GM18951 (cell line): ENCODE results near the gene DYNC1LI2.
A peak's percentile ranks its signal among the peaks of the same experiment; 100 is the strongest.
"Not testable (repeated sequence)": the region's sequence is repeated elsewhere in the genome, so short reads cannot be mapped to it uniquely, and the experiment has no call there.

ENCODE experiments used
- POLR2A ChIP-seq: IDR thresholded peaks from 4 replicates; pipeline ENCODE4 v1.6.1; 2011; ENCODE audit warnings: mild to moderate bottlenecking; ENCODE audit not compliant: insufficient read length, insufficient read depth; ENCODE audit errors: extremely low read depth
- in situ Hi-C: fragments of 300-500 bp; cut with MboI; formaldehyde crosslinking; loops from one replicate; pipeline ENCODE4 v1.12.0; 2022; ENCODE audit warnings: low sequenced_read_pairs, mixed read lengths, inconsistent platforms; ENCODE audit not compliant: unreplicated experiment

DYNC1LI2 gene

DNA sequence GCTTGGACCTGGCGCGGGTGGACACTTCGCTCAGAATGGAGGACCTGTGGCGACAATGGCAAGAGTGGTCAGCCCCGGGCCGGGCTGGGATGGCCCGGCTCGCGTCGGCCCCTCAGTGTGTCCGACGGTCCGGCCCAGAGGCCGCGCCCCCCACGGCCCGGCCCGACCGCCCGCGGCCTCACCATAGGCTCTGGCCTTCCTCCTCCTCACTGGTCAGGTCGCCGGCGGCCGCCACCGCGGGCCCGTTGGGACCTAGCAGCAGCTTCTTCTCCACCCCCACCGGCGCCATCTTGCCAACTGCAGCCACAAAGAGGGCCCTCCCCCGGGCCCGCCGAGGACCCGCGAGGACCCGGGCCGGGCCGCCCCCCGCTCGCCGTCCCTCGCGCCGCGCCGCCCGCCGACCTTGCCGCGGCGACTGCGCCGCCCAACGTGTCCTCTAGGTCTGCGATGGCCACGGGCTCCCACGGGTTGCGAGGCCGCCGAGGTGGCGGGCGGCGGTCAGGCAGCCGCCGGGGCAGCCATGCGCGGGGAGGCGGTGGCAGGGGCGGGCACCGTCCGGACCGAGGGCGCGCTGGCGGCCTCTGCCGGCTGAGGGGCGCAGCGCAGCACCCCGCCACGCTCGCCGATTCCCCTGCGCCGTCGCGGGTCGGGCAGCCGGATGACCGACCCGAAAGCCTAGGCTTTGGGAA, at the start of gene DYNC1LI2:
Gene DYNC1LI2 (minus strand): TSS at position 307 of the 689 bp plus-strand sequence. CDS start 18 bp downstream, at position 289.
- in situ Hi-C loops = no loop called here
- peak; percentile 70 for TF ChIP-seq POLR2A

DNA sequence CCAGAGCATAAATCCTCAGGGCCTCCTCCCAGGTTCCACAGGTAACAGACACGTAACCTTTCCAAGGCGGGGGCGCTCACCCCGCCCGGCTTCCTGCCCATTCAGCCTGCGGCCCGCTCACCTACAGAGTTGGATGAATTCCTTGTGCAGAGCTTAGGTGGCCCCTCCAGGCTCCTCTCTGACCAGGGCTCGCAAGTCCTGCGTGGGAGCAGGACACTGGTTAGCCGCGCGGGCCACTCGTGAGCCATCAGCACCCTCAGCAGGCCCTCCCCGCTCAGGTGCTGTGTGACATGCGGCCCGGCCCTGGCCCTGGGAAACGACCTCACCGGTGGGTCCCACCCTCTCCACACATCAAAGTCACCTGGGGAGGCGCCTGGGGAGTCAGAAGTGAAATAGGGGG, 49.4 kb upstream of the DYNC1LI2 start:
- in situ Hi-C loops = no loop called here
- TF ChIP-seq POLR2A = no peak

DNA sequence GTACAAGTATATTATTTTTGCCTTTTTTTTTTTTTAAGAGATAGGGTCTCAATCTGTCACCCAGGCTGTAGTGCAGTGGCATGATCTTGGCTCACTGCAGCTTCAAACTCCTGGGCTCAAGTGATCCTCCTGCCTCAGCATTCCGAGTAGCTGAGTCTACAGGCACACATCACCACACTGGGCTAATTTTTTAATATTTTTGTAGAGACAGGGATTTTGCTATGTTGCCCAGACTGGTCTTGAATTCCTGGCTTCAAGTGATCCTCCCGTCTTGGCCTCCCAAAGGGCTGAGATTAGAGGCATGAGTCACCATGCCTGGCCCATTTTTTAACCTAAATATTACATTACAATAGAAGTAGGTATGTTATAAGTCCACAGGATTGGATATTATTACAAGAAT, 46.8 kb upstream of the DYNC1LI2 start:
- TF ChIP-seq POLR2A = no peak
- in situ Hi-C loops = no loop called here

DNA sequence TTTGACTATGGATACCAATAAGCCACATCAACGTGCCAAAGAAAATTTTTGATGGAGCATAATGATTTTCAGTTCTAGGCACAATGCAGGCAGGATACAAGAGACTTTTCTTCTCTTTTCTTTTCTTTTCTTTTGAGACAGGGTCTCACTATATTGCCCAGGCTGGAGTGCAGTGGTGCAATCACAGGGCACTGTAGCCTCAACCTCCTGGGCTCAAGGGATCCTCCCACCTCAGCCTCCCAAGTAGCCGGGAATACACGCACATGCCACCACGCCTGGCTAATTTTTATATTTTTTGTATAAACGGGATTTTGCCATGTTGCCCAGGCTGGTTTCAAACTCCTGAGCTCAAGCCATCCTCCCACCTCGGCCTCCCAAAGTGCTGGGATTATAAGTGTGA, 42.6 kb upstream of the DYNC1LI2 start:
- in situ Hi-C loops = not testable (repeated sequence)

DNA sequence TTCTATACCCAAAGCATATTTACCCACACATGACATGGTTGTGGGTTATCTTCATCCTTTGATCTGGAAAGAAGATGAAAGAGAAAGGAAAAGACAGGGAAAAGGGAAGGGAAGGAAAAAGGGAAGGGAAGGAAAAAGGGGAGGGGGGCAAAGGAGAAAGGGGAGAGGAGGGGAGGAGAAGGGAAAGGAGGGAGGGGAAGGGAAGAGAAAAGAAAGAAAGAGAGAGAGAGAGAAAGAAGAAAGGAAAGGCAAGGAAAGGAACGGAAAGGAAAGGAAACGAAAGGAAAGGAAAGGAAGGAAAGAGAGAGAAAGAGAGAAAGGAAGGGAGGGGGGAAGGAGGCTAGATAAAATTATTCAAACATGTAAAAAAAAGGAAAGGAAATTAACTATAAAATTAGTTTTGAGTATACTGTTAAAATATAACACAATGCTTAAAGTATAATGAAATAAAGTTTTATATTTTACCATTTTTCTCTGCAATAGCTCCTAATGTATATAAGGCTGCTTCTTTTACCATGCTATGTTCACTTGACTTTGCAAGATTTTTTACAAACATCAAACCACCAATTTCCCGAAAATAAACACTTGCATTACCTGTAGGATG, 38.8 kb upstream of the DYNC1LI2 start:
- TF ChIP-seq POLR2A = no peak
- in situ Hi-C loops = no loop called here

DNA sequence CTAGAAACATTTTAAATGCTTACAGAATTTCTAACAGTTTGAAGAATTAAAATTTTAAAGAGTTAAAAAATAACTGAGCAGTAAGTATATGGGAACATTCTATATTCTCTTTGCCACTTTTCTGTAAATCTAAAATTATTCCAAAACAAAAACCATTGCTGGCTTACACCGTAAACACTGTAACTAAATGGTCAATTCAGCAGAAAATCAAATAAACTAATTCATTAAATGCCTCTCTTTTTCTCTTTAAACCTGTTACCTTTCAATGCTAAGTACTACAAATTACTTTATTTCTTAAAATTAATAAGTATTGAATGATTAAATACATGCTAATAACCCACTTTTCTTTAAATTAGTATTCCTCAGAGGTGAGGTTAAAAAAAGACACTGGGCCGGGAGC, 36.0 kb upstream of the DYNC1LI2 start:
- in situ Hi-C loops = no loop called here
- no peak for TF ChIP-seq POLR2A

DNA sequence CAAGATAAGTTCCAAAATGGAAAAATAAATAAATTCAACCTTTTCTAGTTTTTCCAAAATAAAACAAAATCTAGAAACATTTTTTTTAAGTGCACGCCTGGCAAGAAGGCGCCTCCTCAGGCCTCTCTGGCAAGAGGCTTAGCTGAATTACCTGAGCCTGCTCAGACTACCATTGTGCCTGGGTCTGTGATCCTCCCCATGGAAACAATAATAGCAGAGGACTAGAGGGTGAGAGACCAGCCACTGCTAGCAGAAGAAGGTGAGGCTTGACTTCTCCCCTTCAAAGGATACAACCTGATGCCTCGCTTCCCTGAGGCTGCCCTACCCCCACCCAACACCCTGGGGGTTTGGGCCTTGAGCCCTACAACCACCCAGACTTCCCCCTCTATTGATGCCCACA, 35.1 kb upstream of the DYNC1LI2 start:
- no peak for TF ChIP-seq POLR2A
- in situ Hi-C loops = no loop called here

DNA sequence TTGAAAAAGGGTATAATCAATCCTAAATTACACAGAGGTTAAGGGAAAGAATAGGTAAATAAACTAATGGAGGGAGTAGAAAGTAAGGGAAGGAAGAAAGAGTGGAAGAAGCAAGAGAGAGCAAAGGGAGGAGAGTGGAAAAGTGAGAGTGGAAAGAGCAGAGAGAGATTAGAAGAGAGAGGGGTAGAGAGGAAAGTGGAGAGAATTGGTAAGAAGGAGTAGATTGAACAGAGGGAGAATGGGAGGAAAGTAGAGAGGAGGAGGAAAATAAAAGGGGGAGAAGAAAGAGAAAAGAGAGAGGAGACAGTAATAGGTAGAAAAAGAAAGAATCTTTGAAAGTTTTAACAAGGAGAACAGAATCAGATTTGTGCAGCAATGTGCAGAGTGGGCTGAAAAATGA, 25.0 kb upstream of the DYNC1LI2 start:
- no peak for TF ChIP-seq POLR2A
- in situ Hi-C loops = no loop called here

DNA sequence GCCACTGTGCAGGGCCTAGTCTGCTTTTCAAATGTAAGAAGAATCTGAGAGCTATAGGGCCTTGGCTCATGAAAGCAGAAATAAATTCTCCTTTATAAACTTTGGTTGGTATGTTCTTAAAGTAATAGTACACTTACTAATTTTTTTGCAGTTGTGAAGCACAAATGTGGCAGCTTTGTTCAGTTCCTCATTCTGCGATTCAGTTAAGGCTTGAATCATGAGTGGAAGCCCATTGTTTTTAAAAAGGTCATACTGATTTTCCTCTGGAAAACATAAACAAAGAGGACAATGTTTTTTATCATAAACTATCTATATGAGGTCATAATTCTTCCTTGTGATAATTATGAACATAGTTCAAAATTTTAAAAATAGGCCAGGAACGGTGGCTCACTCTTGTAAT, 23.6 kb upstream of the DYNC1LI2 start:
- no peak for TF ChIP-seq POLR2A
- in situ Hi-C loops = no loop called here

DNA sequence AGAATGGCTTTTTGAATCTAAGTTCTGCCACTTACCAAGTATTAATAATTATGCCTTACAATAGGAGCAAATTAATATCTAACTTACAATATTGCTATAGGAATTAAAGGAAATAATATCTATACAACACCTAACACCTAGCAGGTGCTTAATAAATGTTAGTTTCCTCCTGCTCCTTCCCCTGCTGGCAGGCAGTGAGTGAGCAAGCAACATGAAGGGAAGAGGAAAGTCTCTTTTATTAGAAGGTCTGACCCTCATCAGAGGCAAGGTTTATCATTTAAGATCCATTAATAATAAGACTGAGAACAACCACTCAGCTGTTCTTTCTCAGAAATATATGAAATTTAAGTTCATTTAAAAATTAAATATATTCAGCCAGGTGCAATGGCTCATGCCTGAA, 6.7 kb upstream of the DYNC1LI2 start:
- TF ChIP-seq POLR2A = no peak
- in situ Hi-C loops = no loop called here

DNA sequence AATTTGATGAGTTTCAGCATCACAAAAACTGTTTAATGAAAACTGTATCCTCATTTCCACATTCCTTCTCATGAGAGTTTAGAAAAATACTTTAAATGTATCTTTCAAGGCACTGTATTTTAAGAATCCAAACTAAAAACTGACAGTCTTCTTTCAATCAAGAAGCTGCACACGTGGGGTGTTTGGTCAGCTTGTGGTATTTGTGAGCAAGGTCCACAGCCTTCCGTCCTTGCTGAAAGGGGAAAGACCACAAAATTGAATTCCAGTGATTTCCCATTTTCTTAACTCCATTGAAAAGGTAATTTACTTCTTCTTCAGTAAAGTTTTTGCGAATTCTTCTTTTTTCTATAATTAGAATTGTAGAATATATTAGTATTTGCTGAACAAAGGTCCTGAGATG, 3.4 kb upstream of the DYNC1LI2 start:
- in situ Hi-C loops = no loop called here

DNA sequence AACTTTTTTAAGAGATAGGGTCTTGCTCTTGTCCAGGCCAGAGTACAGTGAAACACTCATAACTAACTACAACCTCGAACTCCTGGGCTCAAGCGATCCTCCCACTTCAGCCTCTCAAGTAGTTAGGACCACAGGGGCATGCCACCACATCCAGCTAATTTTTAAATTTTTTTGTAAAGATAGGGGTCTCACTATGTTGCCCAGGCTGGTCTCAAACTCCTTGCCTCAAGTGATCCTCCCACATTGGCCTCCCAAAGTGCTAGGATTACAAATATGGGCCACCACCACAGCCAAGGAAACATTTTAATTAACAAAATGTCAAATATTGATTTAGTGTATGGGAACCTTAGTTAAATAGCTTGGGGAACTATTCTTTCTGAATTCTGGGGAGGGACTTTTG, 2.8 kb upstream of the DYNC1LI2 start:
- TF ChIP-seq POLR2A = no peak
- in situ Hi-C loops = no loop called here

More for the DNA sequence above, 3.4 kb upstream of the DYNC1LI2 start:
- TF ChIP-seq POLR2A = no peak

DNA sequence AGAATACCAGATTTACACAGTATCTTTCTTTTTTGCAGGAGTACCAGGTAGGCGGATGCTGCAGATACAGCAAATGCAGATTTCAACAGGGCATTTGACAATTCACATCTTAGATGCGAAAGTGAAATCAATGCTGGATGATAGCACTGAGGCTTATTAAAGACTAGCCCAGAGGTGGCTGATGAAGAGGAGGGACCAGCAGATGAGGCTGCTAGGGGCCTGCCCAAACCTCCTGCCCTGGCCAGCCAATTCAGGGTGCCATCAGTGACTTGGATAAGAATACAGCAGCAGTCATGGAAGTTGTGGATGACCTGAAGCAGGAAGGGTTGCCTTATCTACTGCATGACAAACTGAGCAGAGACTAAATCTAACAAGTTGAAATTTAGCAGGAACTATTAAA, 1.5 kb upstream of the DYNC1LI2 start:
- in situ Hi-C loops = no loop called here
- no peak for TF ChIP-seq POLR2A

DNA sequence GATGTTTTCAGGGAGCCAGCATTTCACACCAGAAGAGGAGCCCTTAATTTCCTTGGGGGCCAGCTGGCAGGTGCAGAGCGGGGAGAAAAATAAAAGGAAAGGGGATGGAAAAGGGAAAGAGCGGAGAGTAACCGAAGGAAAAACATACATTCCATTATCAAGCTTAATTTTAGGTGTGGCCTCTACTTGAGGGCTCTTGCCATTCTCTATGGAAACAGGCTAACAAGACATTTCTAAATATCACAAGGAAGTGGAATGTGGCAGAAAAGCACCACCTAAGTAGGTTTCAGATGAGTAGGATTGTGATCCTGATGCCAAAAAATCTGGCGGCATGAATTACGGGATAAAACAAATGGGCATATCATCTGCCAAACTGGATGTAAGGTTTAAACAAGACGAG, 970 bp upstream of the DYNC1LI2 start:
- no peak for TF ChIP-seq POLR2A

DNA sequence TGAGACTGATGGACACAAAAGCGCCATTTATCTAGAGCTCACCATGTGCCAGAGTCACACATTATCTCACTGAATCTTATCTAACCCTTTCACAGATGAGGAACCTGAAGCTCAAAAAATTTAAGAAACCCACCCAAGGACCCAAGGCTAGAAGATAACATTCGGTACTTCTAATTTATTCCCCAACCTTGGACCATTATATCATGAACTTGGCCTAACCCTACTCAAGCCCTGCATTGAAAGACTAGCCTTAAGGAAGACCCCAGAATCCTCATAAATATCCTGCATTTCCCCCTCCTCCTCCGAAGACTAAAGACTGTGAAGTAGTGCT, 548 bp upstream of the DYNC1LI2 start:
- TF ChIP-seq POLR2A = no peak
- in situ Hi-C loops = no loop called here

More for the DNA sequence above, 970 bp upstream of the DYNC1LI2 start:
- in situ Hi-C loops = no loop called here
